GM12892 (cell line): Measurements from ENCODE around the gene PSMC1.

Experiments
- POLR2A ChIP-seq: IDR thresholded peaks from 2 replicates; pipeline ENCODE4 v1.6.1; 2011; ENCODE audit warnings: low read depth, low read length, control low read depth
- POLR2AphosphoS5 ChIP-seq: IDR thresholded peaks from 2 replicates; pipeline ENCODE4 v1.6.1; 2011; ENCODE audit warnings: low read depth, low read length, control low read depth
- TAF1 ChIP-seq: IDR thresholded peaks from 2 replicates; pipeline ENCODE4 v1.6.1; 2011; ENCODE audit warnings: low read depth, mild to moderate bottlenecking, control low read depth, low read length, borderline replicate concordance

- no peak for TF ChIP-seq POLR2A
- no peak for TF ChIP-seq POLR2AphosphoS5
- no peak for TF ChIP-seq TAF1
These were observed 60.9 kb downstream of the PSMC1 start for GRCh38 chr14:90317286-90317685.
